ENCODE data around the gene PURA. TPM values are rescaled to one million over a fixed set of nuclear protein-coding genes. Genes with fewer than 3 reads are reported as not detected.

Gene PURA
- total and polyA plus RNA-seq, 2 of the 13 experiments (the other 11 are each of a cell fraction or from before 2014, with no cell fraction given), result 2.0 to 5.0 TPM

GRCh38 chr5:140133514-140134167 lies 19.7 kb downstream of the PURA start:
- H3K4me1 ChIP-seq (ENCODE audit: insufficient read depth, low read length), result no peaks in the 10 kb centered on the region
- H3K27me3 ChIP-seq (ENCODE audit: control insufficient read depth in 1 of 2, insufficient read depth in 2 of 2, low read length in 2 of 2), result no peaks in the 10 kb centered on the region; a peak in 1 of 5 replicates
- TF ChIP-seq ZNF407 (CRISPR knock-in tag; IDR thresholded peaks at IDR 0.05; ENCODE audit: not compliant biosample characterization) (no peak), E2F1 (CRISPR knock-in tag; IDR thresholded peaks at IDR 0.05) (no peak), ZNF879 (CRISPR knock-in tag; IDR thresholded peaks at IDR 0.05) (no peak), RERE (CRISPR knock-in tag; IDR thresholded peaks at IDR 0.05; ENCODE audit: low read depth) (no peak), U2AF1 (optimal IDR thresholded peaks at IDR 0.05; ENCODE audit: low read depth, low read length) (no peak), GABPB1 (CRISPR knock-in tag; IDR thresholded peaks at IDR 0.05) (no peak), SRF (IDR thresholded peaks at IDR 0.05; ENCODE audit: low read depth, low read length) (no peak), ZNF563 (CRISPR knock-in tag; IDR thresholded peaks at IDR 0.05) (no peak), HNRNPK (IDR thresholded peaks at IDR 0.05; ENCODE audit: low read depth, low read length, poor library complexity, severe bottlenecking) (no peak)

More at GRCh38 chr5:140133514-140134167, 19.7 kb downstream of the PURA start:
- ATAC-seq, result no peak
- no peaks in the 10 kb centered on the region for H3K36me3 ChIP-seq (replicated peaks in 1 of 2; ENCODE audit: control insufficient read depth in 1 of 2, insufficient read depth in 2 of 2, low read length in 2 of 2)
- H3K27ac ChIP-seq (ENCODE audit: extremely low read length, insufficient read depth, low read length), result no peak overlapping the region
- no peak overlapping the region for H3K4me3 ChIP-seq (replicated peaks in 1 of 3; ENCODE audit: insufficient read depth in 1 of 3, low read depth in 2 of 3, low read length in 3 of 3)
- peaks cover 5% of the 10 kb centered on the region; the same call in 1 of the 2 replicates for H4K20me1 ChIP-seq (ENCODE audit: insufficient read depth, low read length)
- BruUV-seq (replicated peaks), result no TSS peak
- POLR2A ChIA-PET, result interaction anchor here (0.6 kb wide), 1 partner anchor 381 kb away, joined by 5 read pairs; no protein-coding TSS in a partner anchor
- no peak for DNase-seq (ENCODE audit: low spot score)
- H3K79me2 ChIP-seq (ENCODE audit: insufficient read depth, low read length), result peaks cover 2% of the 10 kb centered on the region
- H3K4me2 ChIP-seq (ENCODE audit: low read depth, low read length), result no peak overlapping the region
- H3K9me3 ChIP-seq (ENCODE audit: low read length), result no peaks in the 10 kb centered on the region
- in situ Hi-C loops (cut with HindIII; ENCODE audit: extremely low pct_ligation_motif_present, low pct_unique_long_range_greater_than_20kb), result no loop called here
- H2AFZ ChIP-seq (ENCODE audit: low read length), result no peak overlapping the region
- CTCF ChIA-PET (ENCODE audit: low intra/inter-chr PET ratio, low total read pairs), result no interaction called here
- WGBS (ENCODE audit: low lambda C conversion rate), result 66% methylated on average over 4 of the region's 4 CpGs
- FAIRE-seq, result no peak
- no peak overlapping the region for H3K9ac ChIP-seq (ENCODE audit: insufficient read depth, low read depth, low read length)
- intact Hi-C loops (cut with micrococcal nuclease; ENCODE audit: unreplicated experiment), result no loop called here
